ENCODE results near the gene CCL19.

DNA sequence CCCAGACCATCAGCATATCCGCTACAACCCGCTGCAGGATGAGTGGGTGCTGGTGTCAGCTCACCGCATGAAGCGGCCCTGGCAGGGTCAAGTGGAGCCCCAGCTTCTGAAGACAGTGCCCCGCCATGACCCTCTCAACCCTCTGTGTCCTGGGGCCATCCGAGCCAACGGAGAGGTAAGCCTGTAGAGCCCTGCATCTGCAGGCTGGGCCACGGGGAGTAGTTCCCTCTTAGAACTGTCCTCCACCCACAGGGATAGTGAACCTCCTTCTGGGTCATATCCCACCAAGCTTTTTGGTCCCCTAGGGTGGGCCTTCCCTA is 44.0 kb downstream of the CCL19 start:
- TF ChIP-seq POLR2A (IDR thresholded peaks at IDR 0.05; ENCODE audit: low read depth, low read length) (no peak), TAF1 (IDR thresholded peaks at IDR 0.05; ENCODE audit: low read depth, low read length) (no peak), SPI1 (IDR thresholded peaks at IDR 0.05; ENCODE audit: low read depth, low read length) (no peak)

Data from GM12891 (cell line).